PFSK-1 (cell line): Measurements from ENCODE around the gene ACAP3.

Source experiments
- POLR2AphosphoS5 ChIP-seq: IDR thresholded peaks from 2 replicates; pipeline ENCODE4 v1.6.1; 2012; ENCODE audit warnings: low read depth, mild to moderate bottlenecking, control low read depth, low read length, moderate library complexity
- SIN3A ChIP-seq: IDR thresholded peaks from 2 replicates; pipeline ENCODE4 v1.6.1; 2012; ENCODE audit warnings: mild to moderate bottlenecking, low read length, moderate library complexity, borderline replicate concordance; ENCODE audit not compliant: insufficient read depth
- TAF1 ChIP-seq: IDR thresholded peaks from 2 replicates; pipeline ENCODE4 v1.6.1; 2012; ENCODE audit warnings: low read length, control low read depth, borderline replicate concordance; ENCODE audit not compliant: insufficient read depth

DNA sequence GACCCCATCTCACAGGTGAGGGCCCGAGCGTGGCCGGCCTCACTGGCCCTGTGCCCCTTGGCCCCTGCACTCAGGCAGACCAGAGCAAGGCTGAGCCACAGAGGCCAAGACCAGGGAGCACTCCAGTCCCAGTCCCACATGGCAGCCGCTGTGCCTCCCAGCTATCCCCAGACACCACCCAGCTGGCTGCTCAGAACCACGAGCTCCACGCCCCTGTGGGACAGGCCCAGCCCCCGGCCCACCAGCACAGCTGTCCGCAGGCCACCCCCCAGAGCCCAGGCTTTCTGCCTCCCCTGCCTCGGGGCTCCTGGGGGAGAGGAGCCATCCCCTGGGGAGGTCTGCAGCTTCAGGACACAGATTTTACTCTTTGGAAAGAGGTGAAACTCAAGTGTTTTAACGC, 52.1 kb downstream of the ACAP3 start:
- TF ChIP-seq POLR2AphosphoS5: no peak
- TF ChIP-seq TAF1: no peak
- no peak for TF ChIP-seq SIN3A
